ENCODE data around the gene ZFYVE26. TPM values are rescaled to one million over a fixed set of nuclear protein-coding genes. Genes with fewer than 3 reads are reported as not detected.
"Not testable (repeated sequence)": the region's sequence is repeated elsewhere in the genome, so short reads cannot be mapped to it uniquely, and the experiment has no call there.

ZFYVE26 gene
- total RNA-seq, 1 donor from 2014 or later = 18.3 TPM

- H3K4me2 ChIP-seq = peak overlapping the region; percentile 95
- peaks cover 5% of the 10 kb centered on the region for H3F3A ChIP-seq (ENCODE audit: low read depth)
- peaks cover 26% of the 10 kb centered on the region for H3K79me2 ChIP-seq (ENCODE audit: low read depth)
- H3K4me1 ChIP-seq = peaks cover 15% of the 10 kb centered on the region
- H3K27me3 ChIP-seq = no peaks in the 10 kb centered on the region
- no peak for TF ChIP-seq EZH2 (IDR thresholded peaks at IDR 0.05)
- TF ChIP-seq EZH2phosphoT487 (IDR thresholded peaks at IDR 0.05) = no peak
- TF ChIP-seq CTCF (IDR thresholded peaks at IDR 0.05) = no peak
- H2AFZ ChIP-seq (replicated peaks) = peak overlapping the region; percentile 100
- no peak overlapping the region for H3K27ac Mint-ChIP-seq
- H3K4me3 Mint-ChIP-seq = peak overlapping the region; percentile 99
- peaks cover 22% of the 10 kb centered on the region for H3K4me1 Mint-ChIP-seq
- no peaks in the 10 kb centered on the region for H3K36me3 ChIP-seq
- H3K36me3 Mint-ChIP-seq = no peaks in the 10 kb centered on the region
- H3K27ac ChIP-seq = no peak overlapping the region
- H3K4me3 ChIP-seq = peak overlapping the region; percentile 96
- no peaks in the 10 kb centered on the region for H3K9me3 ChIP-seq (ENCODE audit: low read depth)
- H3K27me3 Mint-ChIP-seq (ENCODE audit: insufficient read depth, low read depth) = no peaks in the 10 kb centered on the region
- DNase-seq (ENCODE audit: low spot score) = peak; percentile 2
- H3K9me3 Mint-ChIP-seq = peaks cover 3% of the 10 kb centered on the region
- peak overlapping the region; percentile 84 for H3K9ac ChIP-seq
- no peaks in the 10 kb centered on the region for H4K20me1 ChIP-seq (ENCODE audit: low read depth)
Measured at GRCh38 chr14:67820428-67820971, 4.1 kb upstream of the ZFYVE26 start.

GRCh38 chr14:67819563-67820421, 3.4 kb upstream of the ZFYVE26 start, which contains the start of gene RAD51B:
TSS of gene RAD51B (plus strand) at chr14:67819779.
- H3K27me3 ChIP-seq = no peaks in the 10 kb centered on the region
- no peak for TF ChIP-seq EZH2phosphoT487 (IDR thresholded peaks at IDR 0.05)
- H2AFZ ChIP-seq (replicated peaks) = peak within 1 kb of the TSS; percentile 100
- H3K79me2 ChIP-seq (ENCODE audit: low read depth) = peaks cover 33% of the 10 kb centered on the region
- peak within 1 kb of the TSS; percentile 96 for H3K4me3 ChIP-seq
- peak; percentile 90 for DNase-seq (ENCODE audit: low spot score)
- H3K36me3 ChIP-seq = no peaks in the 10 kb centered on the region
- peak within 1 kb of the TSS; percentile 99 for H3K4me3 Mint-ChIP-seq
- H3K36me3 Mint-ChIP-seq = no peaks in the 10 kb centered on the region
- peaks cover 22% of the 10 kb centered on the region for H3K4me1 ChIP-seq
- peak within 1 kb of the TSS; percentile 96 for H3K27ac Mint-ChIP-seq
- H3K4me1 Mint-ChIP-seq = peaks cover 30% of the 10 kb centered on the region
- H3K27me3 Mint-ChIP-seq (ENCODE audit: insufficient read depth, low read depth) = no peaks in the 10 kb centered on the region
- no peak within 1 kb of the TSS for H3K27ac ChIP-seq
- peak within 1 kb of the TSS; percentile 84 for H3K9ac ChIP-seq
- no peaks in the 10 kb centered on the region for H4K20me1 ChIP-seq (ENCODE audit: low read depth)
- peak within 1 kb of the TSS; percentile 95 for H3K4me2 ChIP-seq
- H3K9me3 Mint-ChIP-seq = peaks cover 3% of the 10 kb centered on the region
- H3K9me3 ChIP-seq (ENCODE audit: low read depth) = no peaks in the 10 kb centered on the region
- H3F3A ChIP-seq (ENCODE audit: low read depth) = peaks cover 5% of the 10 kb centered on the region

- not testable (repeated sequence) for H3K4me3 ChIP-seq; H3K36me3 Mint-ChIP-seq; H3F3A ChIP-seq (ENCODE audit: low read depth); H3K9me3 ChIP-seq (ENCODE audit: low read depth); H4K20me1 ChIP-seq (ENCODE audit: low read depth); DNase-seq (ENCODE audit: low spot score); H3K4me2 ChIP-seq; H3K9ac ChIP-seq; H3K27ac Mint-ChIP-seq; H3K9me3 Mint-ChIP-seq; H3K36me3 ChIP-seq; H3K27ac ChIP-seq; H2AFZ ChIP-seq (replicated peaks); H3K27me3 Mint-ChIP-seq (ENCODE audit: insufficient read depth, low read depth); H3K27me3 ChIP-seq
- peaks cover 45% of the 10 kb centered on the region for H3K79me2 ChIP-seq (ENCODE audit: low read depth)
- Mint-ChIP-seq H3K4me1 (peaks cover 32% of the 10 kb centered on the region), H3K4me3 (peak overlapping the region; percentile 65)
- H3K4me1 ChIP-seq = peaks cover 25% of the 10 kb centered on the region
Measured at GRCh38 chr14:67818476-67818875, 2.1 kb upstream of the ZFYVE26 start.

GRCh38 chr14:67817750-67818438, 1.5 kb upstream of the ZFYVE26 start:
- Histone ChIP-seq H4K20me1 (ENCODE audit: low read depth) (no peaks in the 10 kb centered on the region), H3K4me3 (no peak overlapping the region), H2AFZ (replicated peaks) (no peak overlapping the region), H3K4me1 (peaks cover 25% of the 10 kb centered on the region), H3K4me2 (no peak overlapping the region), H3K9me3 (ENCODE audit: low read depth) (no peaks in the 10 kb centered on the region), H3K27ac (no peak overlapping the region), H3K36me3 (no peaks in the 10 kb centered on the region), H3K27me3 (no peaks in the 10 kb centered on the region), H3K9ac (no peak overlapping the region), H3K79me2 (ENCODE audit: low read depth) (peaks cover 45% of the 10 kb centered on the region), H3F3A (ENCODE audit: low read depth) (peaks cover 6% of the 10 kb centered on the region)
- H3K4me1 Mint-ChIP-seq = peaks cover 32% of the 10 kb centered on the region
- H3K36me3 Mint-ChIP-seq = no peaks in the 10 kb centered on the region
- H3K27me3 Mint-ChIP-seq (ENCODE audit: insufficient read depth, low read depth) = no peaks in the 10 kb centered on the region
- no peak overlapping the region for H3K27ac Mint-ChIP-seq
- peaks cover 3% of the 10 kb centered on the region for H3K9me3 Mint-ChIP-seq
- peak overlapping the region; percentile 66 for H3K4me3 Mint-ChIP-seq
- no peak for TF ChIP-seq CTCF (IDR thresholded peaks at IDR 0.05)
- no peak for TF ChIP-seq EZH2 (IDR thresholded peaks at IDR 0.05)
- TF ChIP-seq EZH2phosphoT487 (IDR thresholded peaks at IDR 0.05) = no peak
- DNase-seq (ENCODE audit: low spot score) = peak; percentile 5
